CD4-positive, alpha-beta T cell treated with Interleukin-4 for 1 hour (primary cell): ENCODE measurements around the gene JPH2.
A peak's percentile ranks its signal among the peaks of the same experiment; 100 is the strongest.
"Not testable (repeated sequence)": the region's sequence is repeated elsewhere in the genome, so short reads cannot be mapped to it uniquely, and the experiment has no call there.

Experiments used
- DNase-seq, 2 donors: peaks; one replicate each; pipeline ENCODE4 v3.0.0-alpha.2; 2020 to 2022

Gene JPH2

DNA sequence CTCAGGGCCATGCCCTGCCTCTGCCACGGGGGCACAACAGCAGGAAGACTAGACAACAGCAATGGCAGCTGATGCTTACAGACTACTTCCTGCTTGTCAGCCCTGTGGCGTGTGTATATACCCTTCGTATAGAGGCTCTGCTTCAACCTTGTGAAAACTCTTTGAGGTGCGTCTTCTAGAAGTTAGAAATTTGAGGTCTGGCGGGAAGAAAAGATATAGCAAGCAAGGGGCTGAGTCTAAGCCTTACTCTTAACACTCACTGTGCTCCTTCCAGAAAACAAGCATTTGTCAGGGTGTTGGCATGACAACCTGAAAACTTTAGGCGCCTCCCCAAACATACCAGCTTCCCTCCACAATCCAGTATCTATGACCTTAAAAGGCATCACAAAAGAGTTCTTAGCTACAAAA, 33.3 kb downstream of the JPH2 start:
- DNase-seq: peak; percentile 53 to 61

DNA sequence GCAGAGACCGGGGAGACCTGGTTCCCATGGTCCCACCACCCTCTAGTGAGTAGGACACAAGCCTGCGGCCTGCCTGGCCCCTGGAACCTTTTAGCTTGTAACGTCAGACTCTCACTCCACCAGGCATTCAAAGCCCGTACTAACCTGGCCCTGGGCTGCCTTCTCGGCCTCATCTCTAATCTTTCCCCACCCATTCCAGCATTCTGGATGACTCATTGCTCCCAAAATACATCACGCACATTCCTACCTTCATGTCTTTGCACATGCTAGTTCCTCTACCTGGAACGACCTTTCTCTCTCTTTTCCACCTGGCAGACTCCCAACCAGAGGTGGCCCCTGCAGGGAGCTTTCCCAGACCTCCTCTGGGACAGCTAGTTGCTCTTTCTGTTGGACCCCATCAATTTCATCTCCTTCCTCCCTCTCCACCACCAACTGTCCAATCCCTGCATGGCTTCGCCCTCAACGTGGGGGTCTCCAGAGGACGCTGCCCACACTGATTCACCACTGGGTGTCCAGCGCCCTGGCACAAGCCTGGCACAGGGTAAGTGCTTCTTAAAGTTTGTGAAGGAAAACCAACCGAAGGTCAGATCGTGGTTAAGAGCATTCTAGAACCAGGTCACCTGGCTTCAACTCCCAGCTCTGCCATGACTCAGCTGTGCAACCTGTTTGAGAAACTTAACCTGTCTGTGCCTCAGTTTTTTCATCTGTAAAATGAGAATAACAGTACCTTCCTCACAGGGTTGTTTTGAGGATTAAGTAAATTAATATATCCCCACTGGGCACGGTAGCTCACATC, 35.2 kb downstream of the JPH2 start:
- no peak for DNase-seq

DNA sequence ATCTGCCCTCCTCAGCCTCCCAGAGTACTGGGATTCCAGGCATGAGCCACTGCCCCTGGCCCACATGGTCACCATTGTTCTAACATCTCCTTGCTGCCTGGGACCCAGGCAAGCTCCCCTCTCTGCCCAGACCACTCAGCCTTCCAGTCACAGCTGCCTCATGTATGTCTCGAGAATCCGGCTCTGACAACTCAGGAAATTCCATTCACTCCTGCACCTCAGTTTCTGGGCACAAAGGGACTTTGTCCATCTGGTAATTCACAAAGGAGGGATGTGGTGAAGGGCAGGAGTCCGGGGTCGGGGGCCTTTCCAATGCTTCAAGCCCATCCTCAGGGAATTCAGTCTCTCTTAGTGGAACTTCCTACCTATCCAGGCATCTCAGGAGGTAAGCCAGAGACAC, 40.7 kb downstream of the JPH2 start:
- DNase-seq: no peak

DNA sequence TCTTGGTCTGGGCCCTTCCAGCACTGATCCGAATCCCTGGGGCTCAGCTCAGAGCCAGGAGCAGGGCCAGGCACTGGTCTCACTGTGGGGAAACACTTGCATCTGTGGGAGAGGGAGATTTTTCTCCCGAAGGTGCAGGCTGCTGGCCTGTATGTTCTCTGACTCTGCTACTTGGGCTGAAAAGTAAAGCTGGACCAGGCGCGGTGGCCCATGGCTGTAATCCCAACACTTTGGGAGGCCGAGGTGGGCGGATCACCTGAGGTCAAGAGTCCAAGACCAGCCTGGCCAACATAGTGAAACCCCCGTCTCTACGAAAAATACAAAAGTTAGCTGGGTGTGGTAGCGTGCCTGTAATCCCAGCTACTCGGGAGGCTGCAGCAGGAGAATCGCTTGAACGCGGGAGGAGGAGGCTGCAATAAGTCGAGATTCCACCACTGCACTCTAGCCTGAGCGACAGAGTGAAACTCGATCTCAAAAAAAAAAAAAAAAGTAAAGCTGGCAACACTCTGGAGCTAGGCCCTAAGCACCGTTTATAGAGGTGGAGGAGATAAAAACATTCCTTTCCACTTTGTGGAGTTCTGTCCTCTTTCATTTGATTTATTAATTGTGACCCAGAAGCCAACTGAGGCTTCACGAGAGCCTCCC, 41.7 kb downstream of the JPH2 start:
- no peak for DNase-seq

- no peak for DNase-seq
Observed at GRCh38 chr20:44143936-44144335, 43.1 kb downstream of the JPH2 start.

DNA sequence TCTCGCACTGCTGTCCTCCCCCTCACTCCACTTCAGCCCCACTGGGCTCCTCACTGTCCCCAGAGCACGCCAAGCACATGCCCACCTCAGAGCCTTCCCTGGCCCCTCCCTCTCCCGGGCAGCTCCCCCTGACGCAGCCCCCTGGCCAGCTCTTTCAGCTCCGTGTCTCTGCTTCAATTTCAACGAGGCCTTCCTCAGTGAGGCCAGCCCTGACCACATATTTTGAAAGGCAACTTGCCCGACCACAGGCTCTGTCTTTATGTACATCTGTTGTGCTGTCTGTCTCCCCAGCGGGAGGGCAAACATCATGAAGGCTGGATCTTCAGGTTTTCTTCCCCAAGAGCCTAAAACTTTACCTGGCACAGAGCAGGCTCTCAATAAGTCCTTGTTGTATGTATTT, 44.6 kb downstream of the JPH2 start:
- no peak for DNase-seq

- no peak for DNase-seq
Observed at GRCh38 chr20:44141873-44142272, 45.1 kb downstream of the JPH2 start.

DNA sequence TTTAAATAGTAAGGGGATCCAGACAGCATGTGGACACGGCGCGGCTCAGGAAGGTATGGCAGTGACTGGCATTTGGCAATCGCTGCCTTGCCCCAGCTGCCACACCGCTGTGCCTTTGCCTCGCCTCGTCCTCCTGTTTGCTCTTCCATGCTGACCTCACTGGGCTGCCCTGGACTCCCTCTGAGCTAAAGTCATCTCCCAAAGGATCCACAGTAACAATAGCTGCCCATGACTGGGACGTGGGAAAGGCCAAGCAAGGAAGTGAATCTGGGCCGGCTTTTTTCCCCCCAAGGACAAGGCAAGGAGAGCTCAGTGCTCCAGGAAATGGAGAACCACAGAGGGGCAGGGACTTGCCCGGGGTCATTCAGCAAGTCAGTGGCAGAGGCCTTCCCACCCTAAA, 48.1 kb downstream of the JPH2 start:
- no peak for DNase-seq

- DNase-seq: no peak
Observed at GRCh38 chr20:44137266-44137801, 49.7 kb downstream of the JPH2 start.

DNA sequence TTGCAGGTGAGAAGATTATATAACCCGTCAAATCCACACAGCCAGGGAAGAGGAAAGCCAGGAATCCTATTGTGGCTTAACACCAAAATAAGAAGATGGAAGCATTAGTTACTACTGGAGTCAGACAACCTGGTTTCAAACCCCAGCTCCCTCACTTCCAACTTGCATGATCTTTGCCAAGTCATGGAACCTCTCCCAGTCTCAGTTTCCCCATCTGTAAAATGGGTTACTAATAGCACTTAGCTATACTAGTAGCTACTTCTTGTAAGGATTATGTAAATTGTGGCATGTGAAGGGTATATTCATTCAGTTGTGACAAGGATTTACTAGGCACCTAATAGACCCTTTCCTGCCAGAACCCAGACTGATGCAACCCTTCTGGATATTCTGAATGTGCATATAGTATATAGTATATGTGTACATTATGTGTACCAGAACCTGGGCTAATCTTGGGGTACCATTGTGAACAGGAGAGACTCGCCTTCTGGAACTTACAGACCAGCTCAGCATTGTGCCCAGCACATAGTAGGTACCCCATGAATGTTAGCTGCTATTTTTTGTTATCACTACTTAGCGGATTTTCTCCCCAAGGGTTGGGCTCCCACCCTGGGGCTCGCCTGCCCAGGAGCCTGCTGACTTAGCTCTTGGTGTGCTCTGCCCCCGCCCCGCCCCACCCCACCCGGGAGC, 50.3 kb downstream of the JPH2 start:
- no peak for DNase-seq

DNA sequence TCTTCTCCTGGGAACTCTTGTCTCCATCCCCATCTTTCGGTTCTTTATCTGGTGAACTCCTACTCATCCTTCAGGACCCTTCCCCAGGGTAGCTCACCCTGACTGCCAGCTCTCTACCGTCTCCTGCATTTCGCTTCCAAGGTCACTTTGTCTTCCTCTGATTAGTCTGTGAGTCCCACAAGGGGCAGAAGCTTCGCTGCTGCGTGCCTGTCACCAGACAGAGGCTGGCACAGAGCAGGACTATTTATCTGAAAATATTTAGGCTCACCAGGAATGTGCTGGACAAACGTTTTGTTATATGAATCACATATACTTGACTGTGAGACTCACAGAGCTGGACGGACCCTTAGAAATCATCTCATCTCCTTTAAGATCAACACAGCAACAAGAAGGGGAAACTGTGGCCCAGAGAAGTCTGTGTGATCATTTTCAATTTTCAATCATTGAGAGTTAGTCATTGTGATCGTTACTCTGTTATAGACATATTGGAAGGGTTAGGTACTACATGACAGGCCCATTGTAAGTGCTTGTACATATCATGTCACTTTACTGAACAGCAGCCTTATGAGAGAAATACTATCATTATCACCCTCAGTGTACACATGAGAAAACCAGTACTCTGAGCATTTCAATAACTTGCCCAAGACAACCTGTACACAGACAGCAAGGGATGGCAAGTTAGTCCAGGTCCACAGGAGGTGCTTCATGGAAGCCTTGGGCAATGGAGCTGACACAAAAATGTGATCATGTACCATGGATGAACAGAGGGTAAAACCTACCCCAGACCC, 51.4 kb downstream of the JPH2 start:
- no peak for DNase-seq

DNA sequence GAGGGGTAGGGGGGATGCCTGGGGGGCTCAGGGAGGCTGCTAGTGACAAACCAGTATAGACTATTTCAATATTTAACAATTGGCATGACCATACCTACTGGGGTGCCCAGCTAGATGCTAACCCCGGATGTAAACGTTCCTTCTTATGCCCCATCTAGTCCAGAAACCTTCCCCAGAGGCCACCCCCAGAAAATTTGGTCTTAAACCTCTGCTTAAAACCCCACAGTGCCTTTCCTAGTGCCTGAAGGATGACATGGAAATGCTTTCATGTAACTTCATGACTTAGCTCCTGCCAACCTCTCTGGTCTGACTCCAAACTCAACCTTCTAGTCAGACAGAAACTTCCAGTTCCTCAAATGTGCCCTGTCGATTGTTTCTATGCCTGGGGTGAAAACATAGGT, 52.0 kb downstream of the JPH2 start:
- DNase-seq: no peak

DNA sequence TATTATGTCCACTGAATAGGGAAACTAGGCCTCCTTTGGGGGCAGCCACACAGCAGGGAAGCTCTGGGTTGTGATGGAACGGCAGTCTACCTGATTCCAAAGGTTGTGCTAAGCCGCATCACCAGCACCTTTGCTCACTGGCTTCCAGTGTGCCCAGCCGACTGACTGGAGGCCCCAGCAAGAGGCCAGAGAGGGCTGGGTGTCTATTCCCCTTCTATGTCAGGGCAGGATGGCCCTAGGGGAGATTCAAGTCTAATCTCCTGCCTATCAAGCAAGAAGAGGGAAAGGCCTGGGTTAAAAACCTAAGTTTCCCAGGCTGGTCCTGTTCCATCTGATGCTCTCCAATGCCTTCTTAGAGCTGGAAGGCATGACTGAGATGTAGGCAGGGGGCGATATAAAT, 53.6 kb downstream of the JPH2 start:
- no peak for DNase-seq

GRCh38 chr20:44131704-44132103, 55.3 kb downstream of the JPH2 start:
- no peak for DNase-seq

- DNase-seq: no peak
Observed at GRCh38 chr20:44129911-44130718, 56.9 kb downstream of the JPH2 start.

- not testable (repeated sequence) for DNase-seq
Observed at GRCh38 chr20:44129300-44129699, 57.7 kb downstream of the JPH2 start.

GRCh38 chr20:44126445-44126844, 60.5 kb downstream of the JPH2 start:
- DNase-seq: no peak

- no peak for DNase-seq
Observed at GRCh38 chr20:44125332-44126127, 61.5 kb downstream of the JPH2 start.

- no peak for DNase-seq
Observed at GRCh38 chr20:44123874-44124535, 63.0 kb downstream of the JPH2 start.

- no peak for DNase-seq
Observed at GRCh38 chr20:44123251-44123650, 63.7 kb downstream of the JPH2 start.
